AG04449 (cell line): ENCODE results near the gene SOHLH2.
A peak's percentile ranks its signal among the peaks of the same experiment; 100 is the strongest.

ENCODE experiments used
- CTCF ChIA-PET: fragments of 350-600 bp; formaldehyde crosslinking; extraction: SDS; loops from one replicate; lab custom pipeline; 2021; ENCODE audit warnings: antibody characterized with exemption; lab: Yijun Ruan, JAX
- POLR2A ChIA-PET: fragments of 400-600, 350-600 bp; formaldehyde crosslinking; extraction: SDS; loops from one replicate; lab custom pipeline; 2020; ENCODE audit warnings: antibody characterized with exemption, inconsistent platforms; lab: Yijun Ruan, JAX
- DNase-seq: peaks from one replicate; pipeline ENCODE4 v3.0.0-alpha.2; 2010; ENCODE audit warnings: low read depth, low spot score
- H3K4me3 ChIP-seq: 2 replicates; pipeline ENCODE4 v1.5.1; 2011; ENCODE audit warnings: low read depth, mild to moderate bottlenecking, control low read depth, low read length
- TF ChIP-seq, protein P1 (sequence below): IDR thresholded peaks from one replicate; pipeline ENCODE4 v1.5.1; 2011; ENCODE audit warnings: mild to moderate bottlenecking, moderate library complexity, low read length, control low read depth, inconsistent platforms; ENCODE audit not compliant: insufficient read depth; ENCODE audit errors: missing control alignments

The SOHLH2 gene

DNA sequence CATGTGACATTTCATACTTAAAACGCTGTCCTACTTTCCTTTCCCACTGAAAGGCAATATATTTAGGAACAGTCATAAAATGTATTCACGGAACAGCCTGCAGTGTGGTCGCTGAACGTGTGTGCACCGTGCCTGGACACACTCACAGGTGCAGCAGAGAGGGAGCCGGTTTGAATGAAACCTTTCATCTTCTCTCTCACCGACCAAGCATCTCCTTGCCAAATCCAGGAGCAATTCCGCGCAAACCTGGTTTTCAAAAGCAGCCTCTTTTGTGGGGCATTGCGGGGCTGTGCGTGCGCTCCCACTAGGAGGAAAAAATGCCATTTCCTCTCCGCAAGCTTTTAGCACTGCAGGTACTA is 84.2 kb downstream of the SOHLH2 start:
- H3K4me3 ChIP-seq, result peak overlapping the region; percentile 48
- TF ChIP-seq, protein P1, sequence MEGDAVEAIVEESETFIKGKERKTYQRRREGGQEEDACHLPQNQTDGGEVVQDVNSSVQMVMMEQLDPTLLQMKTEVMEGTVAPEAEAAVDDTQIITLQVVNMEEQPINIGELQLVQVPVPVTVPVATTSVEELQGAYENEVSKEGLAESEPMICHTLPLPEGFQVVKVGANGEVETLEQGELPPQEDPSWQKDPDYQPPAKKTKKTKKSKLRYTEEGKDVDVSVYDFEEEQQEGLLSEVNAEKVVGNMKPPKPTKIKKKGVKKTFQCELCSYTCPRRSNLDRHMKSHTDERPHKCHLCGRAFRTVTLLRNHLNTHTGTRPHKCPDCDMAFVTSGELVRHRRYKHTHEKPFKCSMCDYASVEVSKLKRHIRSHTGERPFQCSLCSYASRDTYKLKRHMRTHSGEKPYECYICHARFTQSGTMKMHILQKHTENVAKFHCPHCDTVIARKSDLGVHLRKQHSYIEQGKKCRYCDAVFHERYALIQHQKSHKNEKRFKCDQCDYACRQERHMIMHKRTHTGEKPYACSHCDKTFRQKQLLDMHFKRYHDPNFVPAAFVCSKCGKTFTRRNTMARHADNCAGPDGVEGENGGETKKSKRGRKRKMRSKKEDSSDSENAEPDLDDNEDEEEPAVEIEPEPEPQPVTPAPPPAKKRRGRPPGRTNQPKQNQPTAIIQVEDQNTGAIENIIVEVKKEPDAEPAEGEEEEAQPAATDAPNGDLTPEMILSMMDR, result no peak
- DNase-seq, result no peak
- ChIA-PET POLR2A (no interaction called here), CTCF (no interaction called here)

GRCh38 chr13:36129539-36129938 is 84.8 kb downstream of the SOHLH2 start:
- CTCF ChIA-PET, result no interaction called here
- no peak overlapping the region for H3K4me3 ChIP-seq
- POLR2A ChIA-PET, result no interaction called here
- TF ChIP-seq, protein P1, result no peak
- no peak for DNase-seq

GRCh38 chr13:36126491-36126890 is 87.9 kb downstream of the SOHLH2 start:
- H3K4me3 ChIP-seq, result no peak overlapping the region
- ChIA-PET CTCF (no interaction called here), POLR2A (interaction anchor here (0.8 kb wide), 1 partner anchor 23 kb away, joined by 3 read pairs; no protein-coding TSS in a partner anchor)
- TF ChIP-seq, protein P1, result no peak
- DNase-seq, result no peak

DNA sequence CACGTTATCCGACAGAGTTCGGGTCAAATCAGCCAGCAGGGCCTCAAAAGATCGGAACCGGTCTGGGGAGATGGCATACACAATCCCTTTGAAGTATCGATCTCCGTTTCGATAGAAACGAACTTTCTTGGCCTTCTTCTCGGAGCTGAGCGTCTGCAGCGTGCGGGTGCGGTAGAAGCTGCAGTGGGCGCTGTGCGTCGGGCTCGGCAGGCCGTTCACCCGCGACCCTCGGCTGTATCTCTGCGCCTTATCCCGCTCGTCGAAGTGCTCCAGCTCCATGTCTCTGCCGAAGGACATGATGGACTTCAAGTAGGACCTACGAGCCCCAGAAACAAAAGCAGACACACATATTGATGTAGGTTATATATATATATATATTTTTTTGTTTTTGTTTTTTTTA is 88.5 kb downstream of the SOHLH2 start:
- DNase-seq, result no peak
- ChIA-PET CTCF (no interaction called here), POLR2A (no interaction called here)
- TF ChIP-seq, protein P1, result no peak
- no peak overlapping the region for H3K4me3 ChIP-seq

- no peak overlapping the region for H3K4me3 ChIP-seq
- TF ChIP-seq, protein P1, result no peak
- peak; percentile 14 for DNase-seq
- ChIA-PET CTCF (no interaction called here), POLR2A (no interaction called here)
These were observed 90.0 kb downstream of the SOHLH2 start for GRCh38 chr13:36124236-36124822.
